KMS-11 (cell line): ENCODE data around the gene VPS4A.

Experiments used
- H2AFZ ChIP-seq: fragments of 200-600 bp; sonication (generic); 2 replicates; pipeline ENCODE4 v1.6.1; 2016; ENCODE audit warnings: antibody characterized with exemption, mixed run types, low read depth
- H3K27ac ChIP-seq: fragments of 200-600 bp; sonication (generic); 2 replicates; pipeline ENCODE4 v1.6.1; 2016; ENCODE audit warnings: mild to moderate bottlenecking, mixed run types
- H3K27me3 ChIP-seq: fragments of 200-600 bp; sonication (generic); 2 replicates; pipeline ENCODE4 v1.6.1; 2017; ENCODE audit warnings: mild to moderate bottlenecking, low read depth, mixed run types, moderate library complexity; ENCODE audit not compliant: insufficient read depth
- H3K36me3 ChIP-seq: fragments of 200-600 bp; sonication (generic); 2 replicates; pipeline ENCODE4 v1.6.1; 2017; ENCODE audit warnings: mild to moderate bottlenecking, mixed run types; ENCODE audit not compliant: insufficient read depth
- H3K4me1 ChIP-seq: fragments of 200-600 bp; sonication (generic); 2 replicates; pipeline ENCODE4 v1.6.1; 2016; ENCODE audit warnings: mild to moderate bottlenecking, low read depth, mixed run types; ENCODE audit not compliant: poor library complexity, severe bottlenecking
- H3K4me2 ChIP-seq: fragments of 200-600 bp; sonication (generic); 2 replicates; pipeline ENCODE4 v1.7.0; 2016; ENCODE audit warnings: mild to moderate bottlenecking, mixed run types
- H3K4me3 ChIP-seq: fragments of 200-600 bp; sonication (generic); IDR thresholded peaks from 2 replicates; pipeline ENCODE4 v1.6.1; 2017; ENCODE audit warnings: low read depth, low read length, mixed read lengths; ENCODE audit not compliant: insufficient read depth
- H3K79me2 ChIP-seq: fragments of 200-600 bp; sonication (generic); 2 replicates; pipeline ENCODE4 v1.6.1; 2016; ENCODE audit warnings: low read depth, mixed run types; ENCODE audit not compliant: insufficient read depth
- H3K9ac ChIP-seq: fragments of 200-600 bp; sonication (generic); 2 replicates; pipeline ENCODE4 v1.6.1; 2016; ENCODE audit warnings: mild to moderate bottlenecking, mixed run types
- H4K20me1 ChIP-seq: fragments of 200-600 bp; sonication (generic); 2 replicates; pipeline ENCODE4 v1.6.1; 2016; ENCODE audit warnings: mild to moderate bottlenecking, mixed run types; ENCODE audit not compliant: insufficient read depth
- TF ChIP-seq, protein P1 (sequence below): fragments of 200-600 bp; sonication (generic); conservative IDR thresholded peaks from 2 replicates; pipeline ENCODE4 v1.6.1; 2017; ENCODE audit warnings: low read depth, mild to moderate bottlenecking, antibody characterized with exemption, low read length, moderate library complexity, mixed read lengths

VPS4A gene

DNA sequence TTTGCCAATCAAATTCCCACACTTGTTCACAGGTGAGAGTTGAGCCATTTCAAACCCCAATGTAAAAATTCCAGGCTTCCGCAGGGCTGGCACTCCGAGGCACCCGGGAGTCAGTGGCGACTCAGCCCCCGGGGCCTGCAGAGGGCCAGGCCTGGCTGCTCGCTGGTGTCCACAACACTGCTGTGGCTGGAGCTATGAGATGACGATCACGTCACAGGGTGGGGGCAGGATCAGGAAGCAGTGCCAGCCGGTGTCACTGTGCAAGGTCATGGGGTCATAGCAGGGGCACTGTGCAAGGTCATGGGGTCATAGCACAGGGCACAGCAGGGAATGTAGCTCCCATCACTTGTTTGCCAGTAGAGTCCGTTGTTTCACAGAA lies 7.8 kb downstream of the VPS4A start:
- no peaks in the 10 kb centered on the region; the same call in 1 of the 2 replicates for H3K36me3 ChIP-seq
- no peaks in the 10 kb centered on the region for H4K20me1 ChIP-seq
- no peaks in the 10 kb centered on the region for H3K27me3 ChIP-seq
- no peaks in the 10 kb centered on the region for H3K4me1 ChIP-seq
- TF ChIP-seq, protein P1, sequence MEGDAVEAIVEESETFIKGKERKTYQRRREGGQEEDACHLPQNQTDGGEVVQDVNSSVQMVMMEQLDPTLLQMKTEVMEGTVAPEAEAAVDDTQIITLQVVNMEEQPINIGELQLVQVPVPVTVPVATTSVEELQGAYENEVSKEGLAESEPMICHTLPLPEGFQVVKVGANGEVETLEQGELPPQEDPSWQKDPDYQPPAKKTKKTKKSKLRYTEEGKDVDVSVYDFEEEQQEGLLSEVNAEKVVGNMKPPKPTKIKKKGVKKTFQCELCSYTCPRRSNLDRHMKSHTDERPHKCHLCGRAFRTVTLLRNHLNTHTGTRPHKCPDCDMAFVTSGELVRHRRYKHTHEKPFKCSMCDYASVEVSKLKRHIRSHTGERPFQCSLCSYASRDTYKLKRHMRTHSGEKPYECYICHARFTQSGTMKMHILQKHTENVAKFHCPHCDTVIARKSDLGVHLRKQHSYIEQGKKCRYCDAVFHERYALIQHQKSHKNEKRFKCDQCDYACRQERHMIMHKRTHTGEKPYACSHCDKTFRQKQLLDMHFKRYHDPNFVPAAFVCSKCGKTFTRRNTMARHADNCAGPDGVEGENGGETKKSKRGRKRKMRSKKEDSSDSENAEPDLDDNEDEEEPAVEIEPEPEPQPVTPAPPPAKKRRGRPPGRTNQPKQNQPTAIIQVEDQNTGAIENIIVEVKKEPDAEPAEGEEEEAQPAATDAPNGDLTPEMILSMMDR: no peak
- H3K27ac ChIP-seq: no peak overlapping the region
- H3K9ac ChIP-seq: no peak overlapping the region
- H3K4me3 ChIP-seq: no peak overlapping the region
- no peak overlapping the region for H2AFZ ChIP-seq
- peaks cover 12% of the 10 kb centered on the region for H3K79me2 ChIP-seq
- no peak overlapping the region for H3K4me2 ChIP-seq

DNA sequence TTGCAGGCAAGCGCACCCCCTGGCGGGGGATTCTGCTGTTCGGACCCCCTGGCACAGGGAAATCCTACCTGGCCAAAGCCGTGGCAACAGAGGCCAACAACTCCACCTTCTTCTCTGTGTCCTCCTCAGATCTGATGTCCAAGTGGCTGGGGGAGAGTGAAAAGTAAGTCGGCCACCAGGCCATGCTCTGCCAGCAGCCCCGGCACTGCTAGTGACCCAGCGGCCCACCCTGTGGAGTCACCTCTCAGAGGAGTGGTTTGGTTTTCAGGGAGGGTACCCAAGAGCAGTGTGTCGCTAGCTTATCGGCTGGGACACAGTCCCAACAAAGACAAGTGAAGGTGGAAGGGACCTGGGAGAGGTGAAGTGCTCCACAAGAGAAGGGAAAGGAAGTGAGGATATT lies 8.2 kb downstream of the VPS4A start:
- H3K4me1 ChIP-seq: no peaks in the 10 kb centered on the region
- no peak overlapping the region for H2AFZ ChIP-seq
- H3K36me3 ChIP-seq: no peaks in the 10 kb centered on the region; the same call in 1 of the 2 replicates
- H3K27me3 ChIP-seq: no peaks in the 10 kb centered on the region
- TF ChIP-seq, protein P1: no peak
- H4K20me1 ChIP-seq: no peaks in the 10 kb centered on the region
- H3K4me2 ChIP-seq: no peak overlapping the region
- no peak overlapping the region for H3K27ac ChIP-seq
- no peak overlapping the region for H3K9ac ChIP-seq
- no peak overlapping the region for H3K4me3 ChIP-seq
- H3K79me2 ChIP-seq: peaks cover 9% of the 10 kb centered on the region; the same call in 1 of the 2 replicates

DNA sequence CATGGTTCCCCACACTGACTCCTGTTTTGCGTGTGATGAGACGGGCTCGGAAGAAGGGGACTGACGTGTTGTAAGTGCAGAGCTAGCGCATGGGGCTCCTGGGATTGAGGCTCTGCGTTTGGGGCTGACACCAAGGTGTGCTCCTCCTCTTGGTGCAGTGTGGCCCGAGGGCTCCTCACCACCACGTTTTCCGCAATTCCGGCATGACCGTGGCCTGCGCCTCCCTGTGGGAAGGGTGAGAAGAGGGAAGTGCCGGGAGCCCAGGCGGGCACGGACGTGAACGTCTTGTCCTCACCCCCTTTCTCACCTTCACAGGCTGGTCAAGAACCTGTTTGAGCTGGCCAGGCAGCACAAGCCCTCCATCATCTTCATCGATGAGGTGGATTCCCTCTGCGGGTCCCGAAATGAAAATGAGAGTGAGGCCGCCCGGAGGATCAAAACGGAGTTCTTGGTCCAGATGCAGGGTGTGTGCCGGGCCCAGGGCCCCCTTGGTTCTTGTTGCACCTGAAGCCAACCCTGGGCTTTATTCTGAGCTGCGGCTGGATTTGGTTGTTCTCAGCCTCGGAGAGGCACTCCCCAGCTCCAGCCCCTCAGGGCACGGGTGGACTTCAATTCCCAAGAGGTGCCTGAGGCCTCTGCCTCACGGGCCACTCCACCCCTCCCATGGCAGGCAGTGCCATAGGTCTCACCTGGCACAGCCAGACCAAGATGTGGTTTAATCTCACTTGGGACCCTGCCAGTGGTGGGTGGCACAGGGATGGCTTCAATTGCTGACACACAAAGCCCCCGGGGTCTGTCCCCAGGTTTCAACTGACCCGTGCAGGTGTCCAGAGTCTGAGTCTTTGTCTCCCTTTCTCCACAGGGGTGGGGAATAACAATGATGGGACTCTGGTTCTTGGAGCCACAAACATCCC lies 8.9 kb downstream of the VPS4A start:
- no peaks in the 10 kb centered on the region; the same call in 1 of the 2 replicates for H3K36me3 ChIP-seq
- H3K9ac ChIP-seq: no peak overlapping the region
- H3K4me1 ChIP-seq: no peaks in the 10 kb centered on the region
- H4K20me1 ChIP-seq: no peaks in the 10 kb centered on the region
- H3K4me3 ChIP-seq: no peak overlapping the region
- no peaks in the 10 kb centered on the region for H3K27me3 ChIP-seq
- H3K79me2 ChIP-seq: peaks cover 8% of the 10 kb centered on the region; the same call in 1 of the 2 replicates
- H3K27ac ChIP-seq: no peak overlapping the region
- TF ChIP-seq, protein P1: no peak
- no peak overlapping the region for H2AFZ ChIP-seq
- H3K4me2 ChIP-seq: no peak overlapping the region

DNA sequence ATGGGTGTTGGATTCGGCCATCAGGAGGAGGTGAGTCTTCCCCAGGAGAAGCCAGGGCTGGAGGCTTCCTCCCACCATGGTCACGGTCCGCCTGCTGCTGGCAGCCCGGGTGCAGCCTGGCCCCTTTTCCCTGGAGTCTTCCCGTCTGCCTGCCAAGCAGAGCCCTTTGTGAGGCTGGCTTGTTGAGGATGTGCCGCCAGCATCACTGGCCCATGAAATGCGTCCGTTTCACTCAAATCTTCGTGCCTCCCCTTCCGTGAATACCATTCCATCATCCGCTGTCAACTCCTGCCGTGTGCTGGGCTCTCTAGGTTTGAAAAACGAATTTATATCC lies 9.6 kb downstream of the VPS4A start:
- TF ChIP-seq, protein P1: no peak
- Histone ChIP-seq H2AFZ (no peak overlapping the region), H3K4me3 (no peak overlapping the region), H3K36me3 (no peaks in the 10 kb centered on the region; the same call in 1 of the 2 replicates), H3K4me2 (no peak overlapping the region), H3K27me3 (no peaks in the 10 kb centered on the region), H3K9ac (no peak overlapping the region), H3K79me2 (peaks cover 9% of the 10 kb centered on the region; the same call in 1 of the 2 replicates), H3K27ac (no peak overlapping the region), H4K20me1 (no peaks in the 10 kb centered on the region), H3K4me1 (no peaks in the 10 kb centered on the region)
